Measurements from ENCODE around the gene CADM4.

DNA sequence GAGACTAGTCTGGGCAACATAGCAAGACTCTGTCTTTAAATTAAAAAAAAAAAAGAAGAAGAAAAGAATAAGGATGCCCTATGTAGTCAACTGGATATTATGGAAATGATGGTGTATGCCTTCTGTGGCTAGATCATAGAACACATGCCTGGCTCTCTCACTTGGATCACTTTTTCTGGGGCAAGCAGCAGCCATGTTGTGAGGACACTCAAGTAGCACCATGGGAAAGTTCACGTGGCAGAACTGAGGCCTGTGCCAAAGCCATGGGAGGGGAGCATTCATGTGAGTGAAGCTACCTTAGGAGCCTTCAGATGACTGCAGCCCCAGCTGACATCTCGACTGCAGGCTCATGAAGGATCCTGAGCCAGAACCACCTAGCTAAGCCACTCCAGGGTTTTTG is 18.4 kb upstream of the CADM4 start:
- TF ChIP-seq, protein P1, sequence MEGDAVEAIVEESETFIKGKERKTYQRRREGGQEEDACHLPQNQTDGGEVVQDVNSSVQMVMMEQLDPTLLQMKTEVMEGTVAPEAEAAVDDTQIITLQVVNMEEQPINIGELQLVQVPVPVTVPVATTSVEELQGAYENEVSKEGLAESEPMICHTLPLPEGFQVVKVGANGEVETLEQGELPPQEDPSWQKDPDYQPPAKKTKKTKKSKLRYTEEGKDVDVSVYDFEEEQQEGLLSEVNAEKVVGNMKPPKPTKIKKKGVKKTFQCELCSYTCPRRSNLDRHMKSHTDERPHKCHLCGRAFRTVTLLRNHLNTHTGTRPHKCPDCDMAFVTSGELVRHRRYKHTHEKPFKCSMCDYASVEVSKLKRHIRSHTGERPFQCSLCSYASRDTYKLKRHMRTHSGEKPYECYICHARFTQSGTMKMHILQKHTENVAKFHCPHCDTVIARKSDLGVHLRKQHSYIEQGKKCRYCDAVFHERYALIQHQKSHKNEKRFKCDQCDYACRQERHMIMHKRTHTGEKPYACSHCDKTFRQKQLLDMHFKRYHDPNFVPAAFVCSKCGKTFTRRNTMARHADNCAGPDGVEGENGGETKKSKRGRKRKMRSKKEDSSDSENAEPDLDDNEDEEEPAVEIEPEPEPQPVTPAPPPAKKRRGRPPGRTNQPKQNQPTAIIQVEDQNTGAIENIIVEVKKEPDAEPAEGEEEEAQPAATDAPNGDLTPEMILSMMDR (IDR thresholded peaks at IDR 0.05): no peak
- TF ChIP-seq EZH2 (IDR thresholded peaks at IDR 0.05; ENCODE audit: borderline replicate concordance, insufficient read depth, low read depth, low read length, poor library complexity, severe bottlenecking): no peak
